Measurements from ENCODE around the gene PLA2R1.

Gene PLA2R1

DNA sequence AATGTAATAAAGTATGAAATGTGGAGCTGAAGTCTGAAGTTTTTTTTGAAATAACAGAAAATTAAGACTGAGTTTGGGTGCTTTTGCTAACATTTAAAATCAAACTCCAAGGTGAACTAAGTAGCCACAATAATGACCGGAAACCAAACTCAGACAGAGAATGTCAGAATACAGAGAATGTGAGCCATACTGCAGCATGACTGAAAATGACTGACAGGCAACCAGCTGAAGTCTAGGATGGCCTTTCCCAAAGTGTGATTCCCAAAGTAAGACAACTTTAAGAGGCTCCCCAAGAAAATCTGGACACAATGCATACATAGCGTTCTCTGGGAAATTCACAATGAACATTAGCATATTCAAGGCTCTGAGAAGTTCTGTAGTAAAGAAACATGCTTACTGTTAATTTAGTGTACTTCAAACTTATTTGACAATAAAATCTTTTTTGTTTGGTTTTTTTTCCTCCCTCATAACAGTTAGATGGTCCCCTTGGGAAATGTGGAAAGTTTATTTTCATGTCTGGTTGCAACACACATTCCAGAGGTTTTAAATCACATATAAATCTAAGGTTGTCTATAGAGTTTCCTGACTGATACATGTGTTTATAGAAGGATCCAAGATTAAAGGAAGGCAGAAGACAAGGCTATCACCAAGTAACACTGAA is 28.6 kb downstream of the PLA2R1 start:
- no peak for FAIRE-seq
- no peak for DNase-seq (ENCODE audit: low spot score)

DNA sequence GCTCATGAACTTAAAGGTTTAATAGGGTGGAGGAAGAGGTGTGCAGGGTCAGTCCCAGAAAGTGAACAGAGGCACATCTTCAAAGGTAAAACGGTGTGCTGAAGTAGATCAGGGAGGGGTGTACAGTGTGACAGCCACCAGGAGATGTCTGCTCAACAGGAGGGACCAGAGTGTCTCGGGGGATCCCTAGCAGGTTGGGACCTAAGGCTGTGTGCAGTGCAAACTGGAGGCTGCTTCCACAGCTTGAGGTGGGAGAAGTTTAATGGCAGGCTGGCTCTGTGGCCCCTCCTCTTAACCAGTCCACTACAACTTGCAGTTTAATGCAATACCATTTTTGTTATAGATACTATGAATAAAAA is 33.2 kb downstream of the PLA2R1 start:
- DNase-seq (ENCODE audit: low spot score) (no peak), FAIRE-seq (no peak)

- DNase-seq (ENCODE audit: low spot score) (no peak), FAIRE-seq (no peak)
These were observed 33.8 kb downstream of the PLA2R1 start for GRCh38 chr2:160028431-160029269.

DNA sequence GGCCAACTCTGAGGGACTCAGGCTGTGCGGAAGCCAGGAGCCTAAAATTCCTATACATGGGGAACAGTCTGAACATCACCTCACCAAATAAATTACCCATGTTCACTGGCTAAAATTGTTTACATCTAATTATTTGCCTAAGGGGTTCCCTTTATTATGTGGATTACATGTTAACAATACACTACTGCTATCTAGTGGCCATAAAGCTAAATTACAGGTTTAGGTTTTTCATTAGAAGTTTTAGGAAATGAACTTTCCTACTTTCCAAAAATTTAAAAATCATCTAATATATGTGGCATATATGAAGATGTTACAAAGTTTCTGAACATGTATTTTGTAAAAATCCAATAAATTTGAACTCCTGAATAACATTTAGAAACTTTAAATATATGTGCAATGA is 40.3 kb downstream of the PLA2R1 start:
- no peak for DNase-seq (ENCODE audit: low spot score)
- FAIRE-seq, result peak; percentile 84

GRCh38 chr2:160019374-160020090 is 42.9 kb downstream of the PLA2R1 start:
- DNase-seq (ENCODE audit: low spot score), result no peak
- FAIRE-seq, result no peak

DNA sequence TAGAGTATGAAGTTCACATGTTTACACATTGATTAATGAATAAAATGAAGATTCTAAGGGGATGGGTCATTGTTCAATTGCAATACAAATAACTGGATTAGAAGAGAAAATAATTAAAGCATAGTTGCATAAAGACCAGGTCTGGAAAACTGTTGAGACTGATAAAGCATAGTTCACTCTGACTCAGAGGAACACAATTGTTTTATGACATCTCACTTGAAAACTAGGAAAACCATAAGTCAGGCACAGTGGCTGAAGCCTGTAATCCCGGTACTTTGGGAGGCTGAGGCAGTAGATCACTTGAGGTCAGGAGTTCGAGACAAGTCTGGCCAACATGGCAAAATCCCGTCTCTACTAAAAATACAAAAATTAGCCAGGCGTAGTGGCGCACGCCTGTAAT is 46.7 kb downstream of the PLA2R1 start:
- no peak for FAIRE-seq

DNA sequence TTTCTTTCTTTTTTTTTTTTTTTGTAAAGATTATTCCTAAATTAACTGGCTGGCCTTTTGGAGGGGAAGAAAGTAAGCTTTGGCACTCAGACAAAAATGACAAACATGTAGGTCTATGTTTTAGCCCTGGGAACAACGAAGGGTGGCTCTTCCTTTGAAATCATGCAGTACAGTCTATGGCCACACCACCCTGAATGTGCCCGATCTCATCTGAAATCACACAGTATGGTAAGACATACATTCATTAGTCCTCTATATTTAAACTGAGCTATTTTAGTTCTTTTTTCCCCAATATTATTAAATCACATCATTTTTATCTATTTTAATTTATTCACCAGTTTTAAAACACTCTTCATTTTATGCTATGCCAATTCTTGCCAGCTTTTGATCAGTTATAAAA is 48.2 kb downstream of the PLA2R1 start:
- DNase-seq (ENCODE audit: low spot score) (no peak), FAIRE-seq (no peak)

More for the DNA sequence above, 46.7 kb downstream of the PLA2R1 start:
- DNase-seq (ENCODE audit: low spot score), result no peak

- no peak for FAIRE-seq
- DNase-seq (ENCODE audit: low spot score), result no peak
These were observed 51.9 kb downstream of the PLA2R1 start for GRCh38 chr2:160010361-160011145.

DNA sequence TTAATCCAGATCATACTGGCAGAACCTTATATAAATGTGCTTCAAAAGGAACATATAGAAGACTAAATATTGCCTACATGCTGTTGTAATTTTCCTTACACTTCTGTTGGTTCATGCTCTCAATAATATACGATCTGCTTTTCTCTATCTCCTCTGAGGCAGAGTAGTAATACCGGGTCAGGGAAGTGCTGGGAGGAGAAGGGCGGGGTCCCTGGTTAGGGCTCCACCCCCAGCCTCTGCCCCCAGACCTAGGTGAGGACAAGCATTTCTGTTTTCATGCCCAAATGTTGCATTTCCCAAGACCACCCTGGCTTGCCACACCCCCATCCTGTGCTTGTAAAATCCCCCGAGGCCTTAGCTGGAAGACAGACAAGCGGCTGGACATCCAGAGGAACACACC is 55.3 kb downstream of the PLA2R1 start:
- FAIRE-seq, result no peak

GRCh38 chr2:160006475-160006874 is 55.9 kb downstream of the PLA2R1 start:
- FAIRE-seq (no peak), DNase-seq (ENCODE audit: low spot score) (no peak)

More for the DNA sequence above, 55.3 kb downstream of the PLA2R1 start:
- DNase-seq (ENCODE audit: low spot score), result no peak

GRCh38 chr2:160005908-160006307 is 56.5 kb downstream of the PLA2R1 start:
- no peak for DNase-seq (ENCODE audit: low spot score)
- FAIRE-seq, result no peak

DNA sequence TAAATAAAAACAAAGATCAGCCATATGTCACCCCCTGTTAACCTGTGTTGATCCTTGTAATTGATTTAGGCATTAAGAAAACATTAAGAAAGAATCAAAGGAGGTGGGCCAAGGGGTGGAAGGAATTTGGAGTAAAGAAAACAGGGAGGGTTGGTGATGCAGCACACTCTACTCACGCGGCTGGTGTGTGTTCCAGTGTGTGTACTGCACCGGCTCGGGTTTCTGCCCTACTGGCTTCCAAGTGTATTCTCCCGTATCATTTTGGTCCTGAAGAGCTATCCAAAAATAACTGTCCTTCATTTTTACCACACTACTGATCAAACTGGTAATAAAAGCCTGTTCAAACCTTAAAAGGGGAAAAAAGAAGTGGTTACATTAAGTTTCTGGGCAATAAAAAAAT is 56.9 kb downstream of the PLA2R1 start:
- DNase-seq (ENCODE audit: low spot score) (no peak), FAIRE-seq (no peak)

GRCh38 chr2:159998961-159999360 is 63.5 kb downstream of the PLA2R1 start:
- FAIRE-seq (no peak), DNase-seq (ENCODE audit: low spot score) (no peak)

- FAIRE-seq (no peak), DNase-seq (ENCODE audit: low spot score) (no peak)
These were observed 64.2 kb downstream of the PLA2R1 start for GRCh38 chr2:159998243-159998642.

DNA sequence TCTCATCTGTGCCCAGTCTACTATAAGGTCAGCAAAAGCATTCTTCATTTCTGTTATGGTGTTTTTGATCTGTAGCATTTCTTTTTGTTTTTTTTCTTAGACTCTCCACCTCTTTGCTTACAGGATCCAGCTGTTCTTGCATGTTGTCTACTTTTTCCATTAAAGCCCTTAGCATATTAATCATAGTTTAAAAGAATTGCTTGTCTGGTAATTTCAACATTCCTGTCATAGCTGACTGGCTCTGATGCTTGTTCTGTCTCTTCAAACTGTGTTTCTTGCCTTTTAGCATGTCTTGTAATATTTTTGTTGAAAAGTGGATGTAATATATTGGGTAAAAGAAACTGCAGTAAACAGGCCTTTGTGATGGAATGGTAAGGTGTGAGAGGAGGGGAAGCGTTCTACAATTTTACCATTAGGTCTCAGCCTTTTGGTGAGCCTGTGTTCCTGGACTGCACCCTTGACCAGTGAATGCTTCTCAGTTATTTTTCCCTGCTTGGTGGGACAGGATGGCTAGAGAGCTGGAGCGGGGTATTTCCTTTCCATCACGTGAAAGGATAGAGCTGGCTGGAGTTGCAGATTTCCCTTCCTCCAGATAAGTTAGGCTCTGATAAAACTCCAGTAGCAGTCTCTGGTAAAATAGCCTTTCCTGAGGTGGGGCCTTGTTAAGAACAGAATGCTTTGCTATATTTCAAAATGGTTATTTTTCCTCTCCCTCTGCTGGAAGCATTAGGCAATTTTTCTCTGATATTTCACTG is 65.4 kb downstream of the PLA2R1 start:
- no peak for DNase-seq (ENCODE audit: low spot score)

DNA sequence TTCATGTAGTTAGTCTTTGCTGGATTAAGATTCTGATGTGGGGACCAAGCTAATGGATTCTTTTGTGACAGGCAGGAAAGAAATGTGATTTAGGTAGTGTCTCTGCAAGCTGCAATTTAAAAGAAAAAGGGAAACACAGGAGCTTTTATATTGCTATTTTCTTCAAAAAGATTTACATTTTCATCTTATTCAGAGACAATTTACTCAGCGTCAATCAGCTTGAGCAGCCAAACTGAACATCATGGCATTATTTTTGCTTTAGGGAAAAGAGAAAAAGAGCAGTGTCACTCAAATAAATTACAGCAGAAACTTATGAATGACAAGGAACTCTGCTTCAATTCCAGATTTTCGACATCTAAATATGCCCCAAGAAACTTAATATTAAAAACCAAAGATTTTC is 67.4 kb downstream of the PLA2R1 start:
- no peak for FAIRE-seq
- DNase-seq (ENCODE audit: low spot score), result no peak

More for the DNA sequence above, 65.4 kb downstream of the PLA2R1 start:
- FAIRE-seq, result no peak

DNA sequence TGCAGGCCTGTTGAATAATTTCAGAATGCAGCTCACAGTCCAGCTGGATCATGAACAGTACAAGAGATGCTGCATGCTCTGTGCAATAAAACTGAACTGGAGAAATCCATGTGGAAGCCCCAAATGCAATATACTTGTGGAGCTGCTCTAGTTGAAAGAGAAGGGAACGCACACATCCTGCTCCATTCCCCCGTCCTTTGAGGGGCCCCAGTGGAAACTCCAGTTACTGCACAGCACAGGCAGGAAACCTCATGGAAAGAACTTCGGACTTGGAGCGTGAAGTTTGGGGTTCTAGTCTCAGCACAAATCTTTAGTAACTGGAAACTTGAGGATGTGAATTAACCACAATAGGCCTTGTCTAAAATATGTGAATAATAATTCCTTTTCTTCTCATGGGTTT is 73.2 kb downstream of the PLA2R1 start:
- DNase-seq (ENCODE audit: low spot score) (no peak), FAIRE-seq (no peak)

GRCh38 chr2:159988412-159988970 is 73.9 kb downstream of the PLA2R1 start:
- no peak for DNase-seq (ENCODE audit: low spot score)
- no peak for FAIRE-seq

DNA sequence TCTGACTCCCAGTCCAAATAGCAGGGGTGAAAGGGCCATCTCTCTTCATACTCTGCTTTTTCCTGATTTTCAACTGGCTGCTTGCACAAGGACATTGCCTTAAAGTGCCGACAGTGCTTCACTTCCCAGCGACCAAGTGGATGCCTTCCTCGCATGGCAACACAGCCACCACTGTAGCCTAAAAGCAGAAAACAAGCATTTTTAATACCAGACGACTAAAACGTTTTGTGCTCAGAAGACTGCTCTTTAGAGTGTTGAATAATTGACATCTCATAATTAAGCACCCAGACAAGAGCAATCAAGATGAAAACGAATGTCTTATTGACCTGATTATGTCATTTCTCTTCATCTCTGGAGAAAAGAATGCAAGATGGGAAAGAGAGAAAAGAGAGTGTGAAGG is 75.2 kb downstream of the PLA2R1 start:
- FAIRE-seq (no peak), DNase-seq (ENCODE audit: low spot score) (no peak)

GRCh38 chr2:159985656-159986055 is 76.8 kb downstream of the PLA2R1 start:
- FAIRE-seq (no peak), DNase-seq (ENCODE audit: low spot score) (no peak)
